H1 (cell line): ENCODE measurements around the gene OR6C75. TPM values are rescaled to one million over a fixed set of nuclear protein-coding genes. Genes with fewer than 3 reads are reported as not detected.

Experiments
- BRCA1 ChIP-seq: IDR thresholded peaks from 2 replicates; pipeline ENCODE4 v1.6.1; 2012; ENCODE audit warnings: low read depth, low read length, improper control_type of control experiment
- EGR1 ChIP-seq: IDR thresholded peaks from 2 replicates; pipeline ENCODE4 v1.6.1; 2011; ENCODE audit warnings: low read depth, low read length, borderline replicate concordance
- FOSL1 ChIP-seq: IDR thresholded peaks from 2 replicates; pipeline ENCODE4 v1.6.1; 2011; ENCODE audit warnings: mild to moderate bottlenecking, low read depth, low read length, moderate library complexity; ENCODE audit not compliant: insufficient read depth
- JUND ChIP-seq: IDR thresholded peaks from 2 replicates; pipeline ENCODE4 v1.6.1; 2011; ENCODE audit warnings: mild to moderate bottlenecking, improper control_type of control experiment, low read length
- MAFK ChIP-seq: IDR thresholded peaks from 2 replicates; pipeline ENCODE4 v1.6.1; 2012; ENCODE audit warnings: low read depth, mild to moderate bottlenecking, improper control_type of control experiment, low read length
- POLR2AphosphoS5 ChIP-seq: IDR thresholded peaks from 2 replicates; pipeline ENCODE4 v1.6.1; 2011; ENCODE audit warnings: low read depth, low read length
- SIX5 ChIP-seq: IDR thresholded peaks from 2 replicates; pipeline ENCODE4 v1.6.1; 2011; ENCODE audit warnings: mild to moderate bottlenecking, low read depth, low read length
- polyA plus RNA-seq, 7 experiments: library from polyadenylated mRNA; depleted of rRNA in 3 of 7; stranded (reverse) in 5 of 7; unstranded in 2 of 7; fragments of >200 nt in 5 of 7; fragments of 200-250 nt in 2 of 7; gene quantifications; 1 replicate in 5 of 7; 2 replicates in 1 of 7; 4 replicates in 1 of 7; pipeline versions ENCODE4 v1.2.1 to v1.2.3, GENCODE V29; 2011 to 2013; ENCODE audit warnings: missing spikeins in 2 of 7, mixed read lengths in 2 of 7
- total RNA-seq: library from RNA; stranded (reverse); fragmentation: NEBNext Ultra II Directional; extraction: Animal tissue kit (Norgen Biotek cat#: 25700); gene quantifications from 2 replicates; pipeline ENCODE4 v1.2.1, GENCODE V29; 2021

Gene OR6C75
- total and polyA plus RNA-seq, 2 of the 8 experiments (the other 6 are each of a cell fraction or from before 2014, with no cell fraction given) = not detected

- TF ChIP-seq SIX5 = no peak
- TF ChIP-seq POLR2AphosphoS5 = no peak
- no peak for TF ChIP-seq FOSL1
- TF ChIP-seq JUND = no peak
- no peak for TF ChIP-seq EGR1
- TF ChIP-seq BRCA1 = no peak
- no peak for TF ChIP-seq MAFK
- TF ChIP-seq, all 59 proteins: peak for 0
These were observed at the start of gene OR6C75 (continued) for GRCh38 chr12:55362675-55363074.
